Measurements from ENCODE around the gene RAP2A.

RAP2A gene

GRCh38 chr13:97498419-97498818 is 64.5 kb downstream of the RAP2A start:
- DNase-seq: no peak

- DNase-seq: no peak
Observed at GRCh38 chr13:97499181-97499580, 65.2 kb downstream of the RAP2A start.

DNA sequence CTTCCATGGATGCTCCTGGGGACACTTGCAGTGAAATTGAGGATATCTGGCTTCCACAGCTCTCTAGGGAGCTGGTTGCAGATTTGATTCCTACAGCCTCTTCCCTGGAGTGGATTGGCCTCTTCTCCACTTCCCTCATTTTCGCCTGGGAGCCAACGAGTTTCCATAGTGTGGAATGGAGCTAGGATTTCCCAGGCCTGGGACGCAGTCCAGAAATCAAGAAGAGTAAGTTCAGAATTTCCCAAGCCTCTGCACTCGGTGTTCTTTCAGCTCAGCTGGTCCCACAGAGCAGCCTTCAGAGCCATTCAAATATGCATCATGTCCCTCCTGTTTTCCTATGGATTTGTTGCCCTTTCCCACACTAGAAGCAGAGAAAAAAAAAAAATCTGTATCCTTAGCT is 68.2 kb downstream of the RAP2A start:
- DNase-seq: peak; percentile 10

GRCh38 chr13:97502706-97503105 is 68.7 kb downstream of the RAP2A start:
- no peak for DNase-seq

GRCh38 chr13:97505017-97505416 is 71.0 kb downstream of the RAP2A start:
- no peak for DNase-seq

GRCh38 chr13:97506511-97506910 is 72.5 kb downstream of the RAP2A start:
- DNase-seq: peak; percentile 15

DNA sequence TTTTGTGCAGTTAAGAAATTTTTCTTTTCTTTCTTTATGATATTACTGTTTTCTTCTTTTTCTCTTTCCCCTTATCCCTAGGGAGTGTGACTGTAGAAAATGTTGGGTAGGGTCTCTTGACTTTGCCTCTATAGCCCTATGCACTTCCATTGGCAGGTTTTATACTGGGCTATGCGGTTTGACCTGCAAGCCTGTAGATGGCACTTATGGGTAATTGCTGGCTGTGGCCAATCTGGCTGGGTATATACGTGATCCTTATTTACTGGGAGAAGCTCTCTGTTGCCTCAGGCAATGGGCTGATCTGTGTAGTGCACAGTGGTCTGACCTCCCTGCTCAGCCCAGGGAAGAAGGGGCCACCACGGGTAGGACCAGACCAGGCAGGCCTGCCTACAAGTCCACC is 78.8 kb downstream of the RAP2A start:
- DNase-seq: no peak

GRCh38 chr13:97515643-97516042 is 81.7 kb downstream of the RAP2A start:
- DNase-seq: no peak

GRCh38 chr13:97517967-97518366 is 84.0 kb downstream of the RAP2A start:
- no peak for DNase-seq
